ENCODE results near the gene SMPX. TPM values are rescaled to one million over a fixed set of nuclear protein-coding genes. Genes with fewer than 3 reads are reported as not detected.

The SMPX gene
- total and polyA plus RNA-seq, 2 donors (not counting 1 experiment from before 2014, with no cell fraction given), result not detected

GRCh38 chrX:21662761-21663160 is 95.2 kb downstream of the SMPX start:
- Histone ChIP-seq H4K20me1 (ENCODE audit: control insufficient read depth, extremely low read depth, insufficient read depth, low read length) (no peaks in the 10 kb centered on the region), H3K27ac (ENCODE audit: insufficient read depth, low read length) (no peak overlapping the region), H3K9ac (ENCODE audit: insufficient read depth, low read length) (no peak overlapping the region), H3K36me3 (ENCODE audit: control insufficient read depth, insufficient read depth, low read length) (no peaks in the 10 kb centered on the region), H3K4me3 (replicated peaks in 1 of 4; ENCODE audit: control extremely low read depth in 1 of 4, insufficient read depth in 1 of 4, low read depth in 3 of 4, low read length in 4 of 4) (no peak overlapping the region), H3K27me3 (ENCODE audit: control insufficient read depth, insufficient read depth, low read length) (no peaks in the 10 kb centered on the region), H3K9me3 (ENCODE audit: control insufficient read depth, insufficient read depth, low read depth, low read length) (no peaks in the 10 kb centered on the region), H2AFZ (ENCODE audit: low read length) (no peak overlapping the region), H3K79me2 (ENCODE audit: control insufficient read depth, insufficient read depth, low read length) (no peaks in the 10 kb centered on the region), H3K4me1 (ENCODE audit: control insufficient read depth, extremely low read depth, insufficient read depth, low read length) (no peaks in the 10 kb centered on the region), H3K4me2 (ENCODE audit: extremely low read depth, insufficient read depth, low read length) (no peak overlapping the region)
- TF ChIP-seq CTCF (conservative IDR thresholded peaks at IDR 0.05 in 1 of 2, IDR thresholded peaks at IDR 0.05 in 1 of 2; ENCODE audit: low read depth in 1 of 2, low read length in 2 of 2), result no peak
- no peak for DNase-seq (ENCODE audit: low read depth in 2 of 2)

- Histone ChIP-seq H2AFZ (ENCODE audit: low read length) (no peak overlapping the region), H3K4me2 (ENCODE audit: extremely low read depth, insufficient read depth, low read length) (no peak overlapping the region), H3K27ac (ENCODE audit: insufficient read depth, low read length) (no peak overlapping the region), H3K4me3 (replicated peaks in 1 of 4; ENCODE audit: control extremely low read depth in 1 of 4, insufficient read depth in 1 of 4, low read depth in 3 of 4, low read length in 4 of 4) (no peak overlapping the region), H3K9ac (ENCODE audit: insufficient read depth, low read length) (no peak overlapping the region), H3K36me3 (ENCODE audit: control insufficient read depth, insufficient read depth, low read length) (no peaks in the 10 kb centered on the region), H4K20me1 (ENCODE audit: control insufficient read depth, extremely low read depth, insufficient read depth, low read length) (no peaks in the 10 kb centered on the region), H3K4me1 (ENCODE audit: control insufficient read depth, extremely low read depth, insufficient read depth, low read length) (no peaks in the 10 kb centered on the region), H3K9me3 (ENCODE audit: control insufficient read depth, insufficient read depth, low read depth, low read length) (no peaks in the 10 kb centered on the region), H3K79me2 (ENCODE audit: control insufficient read depth, insufficient read depth, low read length) (no peaks in the 10 kb centered on the region), H3K27me3 (ENCODE audit: control insufficient read depth, insufficient read depth, low read length) (no peaks in the 10 kb centered on the region)
- TF ChIP-seq EZH2 (IDR thresholded peaks at IDR 0.05; ENCODE audit: low read length, missing control alignments), result no peak
- TF ChIP-seq CTCF (conservative IDR thresholded peaks at IDR 0.05 in 1 of 2, IDR thresholded peaks at IDR 0.05 in 1 of 2; ENCODE audit: low read depth in 1 of 2, low read length in 2 of 2), result no peak
- no peak for DNase-seq (ENCODE audit: low read depth in 2 of 2)
Observed at GRCh38 chrX:21661316-21661715, 96.6 kb downstream of the SMPX start.

GRCh38 chrX:21660156-21660555 is 97.8 kb downstream of the SMPX start:
- no peak for TF ChIP-seq EZH2 (IDR thresholded peaks at IDR 0.05; ENCODE audit: low read length, missing control alignments)
- no peak for TF ChIP-seq CTCF (conservative IDR thresholded peaks at IDR 0.05 in 1 of 2, IDR thresholded peaks at IDR 0.05 in 1 of 2; ENCODE audit: low read depth in 1 of 2, low read length in 2 of 2)
- Histone ChIP-seq H4K20me1 (ENCODE audit: control insufficient read depth, extremely low read depth, insufficient read depth, low read length) (no peaks in the 10 kb centered on the region), H3K4me1 (ENCODE audit: control insufficient read depth, extremely low read depth, insufficient read depth, low read length) (no peaks in the 10 kb centered on the region), H3K27me3 (ENCODE audit: control insufficient read depth, insufficient read depth, low read length) (no peaks in the 10 kb centered on the region), H3K4me3 (replicated peaks in 1 of 4; ENCODE audit: control extremely low read depth in 1 of 4, insufficient read depth in 1 of 4, low read depth in 3 of 4, low read length in 4 of 4) (no peak overlapping the region), H2AFZ (ENCODE audit: low read length) (no peak overlapping the region), H3K9ac (ENCODE audit: insufficient read depth, low read length) (no peak overlapping the region), H3K4me2 (ENCODE audit: extremely low read depth, insufficient read depth, low read length) (no peak overlapping the region), H3K36me3 (ENCODE audit: control insufficient read depth, insufficient read depth, low read length) (no peaks in the 10 kb centered on the region), H3K79me2 (ENCODE audit: control insufficient read depth, insufficient read depth, low read length) (no peaks in the 10 kb centered on the region), H3K9me3 (ENCODE audit: control insufficient read depth, insufficient read depth, low read depth, low read length) (no peaks in the 10 kb centered on the region), H3K27ac (ENCODE audit: insufficient read depth, low read length) (no peak overlapping the region)
- no peak for DNase-seq (ENCODE audit: low read depth in 2 of 2)

Data from fibroblast of lung (primary cell).